Lung (tissue), 12 donors: ENCODE data around the gene KLHDC3. TPM values are rescaled to one million over a fixed set of nuclear protein-coding genes. Genes with fewer than 3 reads are reported as not detected.

Experiments
- ATAC-seq: fragments of 200-7000 bp; cut with Tn5 transposase; one replicate; pipeline ENCODE4 v1.9.1; 2020; ENCODE audit warnings: moderate number of reproducible peaks; ENCODE audit not compliant: insufficient read depth, low FRiP score
- DNase-seq, 3 donors: peaks; one replicate each; pipeline ENCODE4 v3.0.0-alpha.2; 2013 to 2017
- H3K27ac ChIP-seq, 2 donors: one replicate each; pipeline ENCODE4 v1.5.1; 2013; ENCODE audit warnings: mild to moderate bottlenecking in 2 of 2, moderate library complexity in 2 of 2, control low read depth in 1 of 2, inconsistent platforms in 1 of 2, low read depth in 1 of 2, low read length in 1 of 2
- H3K27me3 ChIP-seq, 3 donors: one replicate each; pipeline ENCODE4 v1.5.1; 2013; ENCODE audit warnings: low read length in 2 of 3; ENCODE audit not compliant: control insufficient read depth in 3 of 3, insufficient read depth in 3 of 3
- H3K36me3 ChIP-seq, 4 donors: one replicate each; pipeline ENCODE4 v1.5.1; 2013; ENCODE audit warnings: low read length in 4 of 4, mild to moderate bottlenecking in 1 of 4, moderate library complexity in 1 of 4; ENCODE audit not compliant: control insufficient read depth in 4 of 4, insufficient read depth in 4 of 4
- H3K4me1 ChIP-seq, 5 donors: one replicate each; pipeline ENCODE4 v1.5.1; 2013; ENCODE audit warnings: low read length in 5 of 5, mild to moderate bottlenecking in 2 of 5, moderate library complexity in 1 of 5; ENCODE audit not compliant: control insufficient read depth in 5 of 5, insufficient read depth in 5 of 5
- H3K4me3 ChIP-seq: one replicate; pipeline ENCODE4 v1.5.1; 2013; ENCODE audit warnings: mild to moderate bottlenecking, control low read depth, moderate library complexity
- H3K9ac ChIP-seq, 2 donors: one replicate each; pipeline ENCODE4 v1.5.1; 2013; ENCODE audit warnings: low read length in 2 of 2, control low read depth in 1 of 2; ENCODE audit not compliant: insufficient read depth in 1 of 2
- H3K9me3 ChIP-seq, 4 donors: one replicate each; pipeline ENCODE4 v1.5.1; 2013; ENCODE audit warnings: low read length in 3 of 4, mild to moderate bottlenecking in 1 of 4, moderate library complexity in 1 of 4; ENCODE audit not compliant: control insufficient read depth in 4 of 4, insufficient read depth in 3 of 4
- WGBS, 2 donors: extraction: QIAGEN DNeasy Blood & Tissue Kit; methylation state at CpG; one replicate each; pipeline ENCODE4 v1.1.7; 2013; 5-methylcytosine and 5-hydroxymethylcytosine counted together
- polyA plus RNA-seq, 2 donors: library from polyadenylated mRNA; stranded (reverse); fragments of 200-250 nt; gene quantifications; one replicate each; pipeline ENCODE4 v1.2.1, GENCODE V29; 2013
- total RNA-seq, 2 donors: library from RNA; depleted of rRNA in 1 of 2; stranded (reverse); fragments of >200 nt in 1 of 2; gene quantifications; one replicate each; pipeline ENCODE4 v1.2.1, GENCODE V29; 2014 to 2021
- TF ChIP-seq, protein P1 (sequence below): IDR thresholded peaks from 2 replicates; pipeline ENCODE4 v1.5.1; 2012; ENCODE audit warnings: mild to moderate bottlenecking; ENCODE audit errors: control extremely low read depth, extremely low read depth
- donor health status: control.
- donor health status: control.
- donor health status: Bipolar disorder and iron deficiency.
- donor health status: healthy.
- donor health status: DM: yes; HTN: yes; CAD: no.

The KLHDC3 gene
- total and polyA plus RNA-seq, 4 donors, result 46.3 to 74.4 (median 54.5) TPM

DNA sequence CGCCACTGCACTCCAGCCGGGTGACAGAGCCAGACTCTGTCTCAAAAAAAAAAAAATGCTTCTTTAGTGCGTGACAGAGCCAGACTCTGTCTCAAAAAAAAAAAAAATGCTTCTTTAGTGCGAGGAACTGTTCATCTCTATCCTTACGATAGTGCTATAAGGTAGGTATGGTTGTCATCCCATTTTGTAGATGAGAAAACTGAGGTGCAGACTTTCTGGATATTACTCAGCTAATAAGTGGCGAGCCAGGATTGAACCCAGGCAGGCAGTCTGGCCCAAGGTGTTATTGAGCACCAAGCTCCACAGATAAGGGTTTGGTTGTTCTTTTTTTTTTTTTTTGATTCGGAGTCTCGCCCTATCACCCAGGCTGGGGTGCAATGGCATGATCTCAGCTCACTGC, 12.2 kb upstream of the KLHDC3 start:
- ATAC-seq (no peak), DNase-seq (no peak)
- TF ChIP-seq, protein P1, sequence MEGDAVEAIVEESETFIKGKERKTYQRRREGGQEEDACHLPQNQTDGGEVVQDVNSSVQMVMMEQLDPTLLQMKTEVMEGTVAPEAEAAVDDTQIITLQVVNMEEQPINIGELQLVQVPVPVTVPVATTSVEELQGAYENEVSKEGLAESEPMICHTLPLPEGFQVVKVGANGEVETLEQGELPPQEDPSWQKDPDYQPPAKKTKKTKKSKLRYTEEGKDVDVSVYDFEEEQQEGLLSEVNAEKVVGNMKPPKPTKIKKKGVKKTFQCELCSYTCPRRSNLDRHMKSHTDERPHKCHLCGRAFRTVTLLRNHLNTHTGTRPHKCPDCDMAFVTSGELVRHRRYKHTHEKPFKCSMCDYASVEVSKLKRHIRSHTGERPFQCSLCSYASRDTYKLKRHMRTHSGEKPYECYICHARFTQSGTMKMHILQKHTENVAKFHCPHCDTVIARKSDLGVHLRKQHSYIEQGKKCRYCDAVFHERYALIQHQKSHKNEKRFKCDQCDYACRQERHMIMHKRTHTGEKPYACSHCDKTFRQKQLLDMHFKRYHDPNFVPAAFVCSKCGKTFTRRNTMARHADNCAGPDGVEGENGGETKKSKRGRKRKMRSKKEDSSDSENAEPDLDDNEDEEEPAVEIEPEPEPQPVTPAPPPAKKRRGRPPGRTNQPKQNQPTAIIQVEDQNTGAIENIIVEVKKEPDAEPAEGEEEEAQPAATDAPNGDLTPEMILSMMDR, result no peak
- Histone ChIP-seq H3K9ac (no peak overlapping the region), H3K4me3 (no peak overlapping the region), H3K27me3 (no peaks in the 10 kb centered on the region), H3K27ac (no peak overlapping the region), H3K4me1 (no peaks in the 10 kb centered on the region), H3K36me3 (peaks cover 0 to 10% (median 5%) of the 10 kb centered on the region in 4 donors), H3K9me3 (no peaks in the 10 kb centered on the region)
- WGBS, 2 donors, result 92 to 97% methylated on average over 8 of the region's 8 CpGs

GRCh38 chr6:43005844-43006243, 8.2 kb upstream of the KLHDC3 start:
- Histone ChIP-seq H3K27ac (no peak overlapping the region), H3K36me3 (peaks cover 4 to 28% (median 25%) of the 10 kb centered on the region in 4 donors), H3K9ac (no peak overlapping the region), H3K9me3 (no peaks in the 10 kb centered on the region), H3K4me1 (no peaks in the 10 kb centered on the region), H3K27me3 (no peaks in the 10 kb centered on the region), H3K4me3 (no peak overlapping the region)
- WGBS, 2 donors, result 92 to 97% methylated on average over 5 of the region's 5 CpGs
- TF ChIP-seq, protein P1, result no peak
- DNase-seq, result no peak
- ATAC-seq, result no peak

DNA sequence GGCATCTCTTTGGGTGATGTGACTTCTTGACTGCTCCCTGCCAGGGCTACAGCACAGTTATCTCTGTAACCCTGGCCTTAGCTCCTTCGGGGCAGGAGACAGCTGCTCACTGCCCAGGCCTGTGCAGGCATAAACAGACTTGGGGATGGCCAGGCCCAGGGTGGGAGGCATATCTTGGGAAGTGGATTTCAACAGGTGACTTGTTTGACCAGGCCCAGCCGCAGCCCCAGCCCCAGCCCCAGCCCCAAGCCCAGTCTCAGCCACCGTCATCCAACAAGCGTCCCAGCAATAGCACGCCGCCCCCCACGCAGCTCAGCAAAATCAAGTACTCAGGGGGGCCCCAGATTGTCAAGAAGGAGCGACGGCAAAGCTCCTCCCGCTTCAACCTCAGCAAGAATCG, 7.8 kb upstream of the KLHDC3 start:
- DNase-seq (no peak), ATAC-seq (no peak)
- no peaks in the 10 kb centered on the region for H3K27me3 ChIP-seq
- no peak overlapping the region for H3K9ac ChIP-seq
- TF ChIP-seq, protein P1, result no peak
- WGBS, 2 donors, result 96 to 97% methylated on average over 11 of the region's 11 CpGs
- no peaks in the 10 kb centered on the region for H3K4me1 ChIP-seq
- peaks cover 8 to 32% (median 29%) of the 10 kb centered on the region in 4 donors for H3K36me3 ChIP-seq
- no peaks in the 10 kb centered on the region for H3K9me3 ChIP-seq
- no peak overlapping the region for H3K4me3 ChIP-seq
- H3K27ac ChIP-seq, result no peak overlapping the region

GRCh38 chr6:43007126-43007525, 6.9 kb upstream of the KLHDC3 start:
- DNase-seq, result no peak
- WGBS, 2 donors, result 93 to 95% methylated on average over 9 of the region's 9 CpGs
- Histone ChIP-seq H3K9ac (no peak overlapping the region), H3K4me3 (no peak overlapping the region), H3K9me3 (no peaks in the 10 kb centered on the region), H3K27me3 (no peaks in the 10 kb centered on the region), H3K27ac (no peak overlapping the region), H3K4me1 (no peaks in the 10 kb centered on the region), H3K36me3 (peaks cover 10 to 32% (median 31%) of the 10 kb centered on the region in 4 donors)
- TF ChIP-seq, protein P1, result no peak
- ATAC-seq, result no peak
